Measurements from ENCODE around the gene NUMB. TPM values are rescaled to one million over a fixed set of nuclear protein-coding genes. Genes with fewer than 3 reads are reported as not detected.

The NUMB gene
- polyA plus RNA-seq, 1 donor = 29.7 TPM

GRCh38 chr14:73289729-73290128 is 168.6 kb downstream of the NUMB start:
- no peak for DNase-seq (ENCODE audit: low read depth)

GRCh38 chr14:73289308-73289707 is 169.0 kb downstream of the NUMB start:
- DNase-seq (ENCODE audit: low read depth) = no peak

- DNase-seq (ENCODE audit: low read depth) = no peak
These were observed 171.3 kb downstream of the NUMB start for GRCh38 chr14:73287071-73287470.

DNA sequence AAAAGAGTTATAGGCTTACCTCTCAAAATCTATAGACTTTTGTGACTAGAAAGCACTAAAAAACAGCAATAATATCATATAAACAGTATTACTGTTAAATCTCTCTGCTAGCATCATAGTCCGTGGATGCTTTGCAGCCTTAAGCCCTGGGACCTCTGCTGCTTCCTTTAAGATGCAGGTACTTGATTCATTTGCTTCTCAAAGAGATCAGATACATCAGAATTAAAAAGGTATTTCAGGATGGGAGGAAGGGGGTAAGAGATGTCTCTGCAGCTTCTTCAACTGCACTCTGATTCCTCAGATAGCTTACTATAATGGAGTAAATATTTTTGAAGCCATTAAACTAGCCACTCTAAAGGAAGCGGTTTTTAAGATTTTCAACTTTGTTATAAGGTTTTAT is 171.7 kb downstream of the NUMB start:
- no peak for DNase-seq (ENCODE audit: low read depth)

DNA sequence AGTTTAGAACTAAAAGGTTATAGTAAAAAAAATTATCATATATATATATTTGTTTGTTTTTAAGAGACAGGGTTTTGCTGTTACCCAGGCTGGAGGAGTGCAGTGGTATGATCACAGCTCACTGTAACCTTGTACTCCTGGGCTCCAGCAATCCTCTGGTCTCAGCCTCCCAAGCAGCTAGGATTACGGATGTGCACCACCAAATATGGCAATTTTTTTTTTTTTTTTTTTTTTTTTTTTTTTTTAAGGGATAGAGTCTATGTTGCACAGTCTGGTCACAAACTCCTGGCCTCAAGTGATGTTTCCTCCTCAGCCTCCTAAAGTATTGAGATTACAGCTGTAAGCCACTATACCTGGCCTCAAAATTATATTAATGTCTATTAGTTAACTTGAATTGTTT is 172.4 kb downstream of the NUMB start:
- DNase-seq (ENCODE audit: low read depth) = no peak

DNA sequence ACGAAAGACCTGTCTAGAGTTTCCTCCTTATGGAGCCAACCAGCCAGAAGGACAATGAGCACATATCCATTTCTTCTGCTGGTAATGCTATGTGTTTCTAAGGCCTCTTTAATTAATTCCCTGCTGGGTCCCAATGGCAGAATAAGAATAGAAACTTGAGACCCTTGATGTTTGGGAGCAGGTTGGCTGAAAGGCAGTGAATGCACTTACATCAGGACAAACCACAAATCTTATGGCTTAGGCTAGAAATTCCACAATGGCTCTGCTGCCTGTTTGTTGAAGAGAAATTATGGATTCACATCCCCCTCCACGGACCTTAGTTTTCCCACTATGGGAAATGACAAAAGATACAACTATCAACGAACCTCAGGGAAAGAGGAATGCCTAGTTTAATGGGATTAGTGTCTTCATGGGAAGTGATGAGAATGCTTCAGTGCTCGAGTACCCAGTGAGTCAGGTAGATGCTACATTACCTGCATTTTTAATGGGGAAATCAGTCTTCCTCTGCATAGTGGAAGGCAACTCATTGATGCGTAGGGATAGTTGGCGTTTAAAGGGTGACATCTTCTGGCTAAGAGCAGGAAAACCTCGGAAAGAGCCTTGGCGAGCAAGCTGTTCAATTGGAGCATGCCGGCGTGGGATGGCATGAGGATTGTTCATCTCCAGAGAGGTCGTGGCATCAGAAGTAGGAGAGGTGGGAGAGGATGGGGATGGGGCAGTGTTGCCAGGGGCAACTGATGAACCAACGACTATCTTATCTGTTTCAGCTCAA is 174.6 kb downstream of the NUMB start:
- no peak for DNase-seq (ENCODE audit: low read depth)

DNA sequence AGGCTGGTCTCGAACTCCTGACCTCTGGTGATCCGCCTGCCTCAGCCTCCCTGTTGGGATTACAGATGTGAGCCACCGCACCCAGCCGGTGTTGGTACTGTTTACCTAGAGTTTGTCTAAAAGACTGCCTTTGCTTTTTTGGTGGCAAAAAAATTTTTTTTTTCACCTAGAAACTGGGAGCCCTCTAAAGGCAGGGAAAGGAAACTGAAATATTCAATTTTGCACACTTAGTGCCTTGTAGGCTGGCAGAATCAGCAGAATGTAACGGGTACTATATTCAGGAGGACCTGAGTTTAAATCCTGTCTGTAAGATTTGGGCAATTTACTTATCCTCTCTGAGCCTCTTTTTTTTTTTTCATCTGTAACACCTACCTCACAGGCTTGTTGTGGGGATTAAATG is 177.4 kb downstream of the NUMB start:
- no peak for DNase-seq (ENCODE audit: low read depth)

DNA sequence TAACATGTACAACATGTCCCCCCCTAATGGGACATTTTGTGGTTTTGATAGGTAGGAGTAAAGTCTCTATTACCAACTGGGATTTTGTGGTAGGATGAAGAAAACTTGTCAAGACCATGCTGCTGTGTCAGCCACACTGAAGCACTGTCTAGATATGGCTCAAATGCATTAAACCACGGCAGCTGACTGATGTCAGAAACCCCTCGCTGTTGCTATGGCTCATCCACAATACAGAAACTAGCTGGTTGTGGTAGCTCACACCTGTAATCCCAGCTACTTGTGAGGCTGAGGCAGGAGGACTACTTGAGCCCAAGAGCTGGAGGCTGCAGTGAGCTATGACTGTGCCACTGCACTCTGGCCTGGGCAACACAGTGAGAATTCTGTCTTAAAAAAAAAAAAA is 181.0 kb downstream of the NUMB start:
- DNase-seq (ENCODE audit: low read depth) = no peak

DNA sequence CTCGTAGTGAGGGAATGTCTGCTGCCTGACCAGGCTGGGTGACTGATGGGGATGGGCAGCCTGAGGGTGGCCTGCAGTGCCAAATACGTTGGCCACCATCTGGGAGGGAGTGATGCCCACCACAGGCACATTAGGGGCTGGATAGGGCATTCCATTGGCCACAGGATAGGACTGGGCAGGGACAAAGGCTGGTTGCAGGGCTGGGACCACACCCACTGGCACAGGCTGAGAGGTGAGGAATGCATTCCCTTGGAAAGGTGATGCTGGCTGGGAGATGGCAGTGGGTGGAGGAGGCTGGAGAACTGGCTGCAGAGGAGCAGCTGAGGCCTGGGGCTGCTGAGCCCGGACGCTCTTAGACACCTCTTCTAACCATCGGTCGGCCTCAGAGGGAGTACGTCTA is 181.5 kb downstream of the NUMB start:
- DNase-seq (ENCODE audit: low read depth) = no peak

DNA sequence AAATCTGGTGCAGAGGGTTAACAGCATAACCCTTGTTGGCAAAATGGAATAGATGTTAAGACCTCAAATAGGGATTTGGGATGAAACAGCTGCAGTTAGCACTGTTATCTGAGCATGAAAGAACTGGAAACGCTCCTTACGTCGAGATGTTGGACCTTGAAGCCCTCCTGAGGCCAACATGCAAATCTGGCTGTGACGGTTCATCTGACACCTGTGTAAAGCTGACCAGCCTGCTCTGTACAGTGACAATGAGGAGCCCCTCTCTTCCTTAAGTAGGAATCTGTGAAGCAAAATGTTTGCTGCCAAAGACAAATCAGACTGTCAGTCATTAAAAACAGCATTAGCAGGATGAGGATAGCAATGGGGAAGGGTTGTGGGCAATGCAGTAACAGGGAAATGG is 184.5 kb downstream of the NUMB start:
- DNase-seq (ENCODE audit: low read depth) = no peak

- DNase-seq (ENCODE audit: low read depth) = no peak
These were observed 186.0 kb downstream of the NUMB start for GRCh38 chr14:73272393-73272792.

DNA sequence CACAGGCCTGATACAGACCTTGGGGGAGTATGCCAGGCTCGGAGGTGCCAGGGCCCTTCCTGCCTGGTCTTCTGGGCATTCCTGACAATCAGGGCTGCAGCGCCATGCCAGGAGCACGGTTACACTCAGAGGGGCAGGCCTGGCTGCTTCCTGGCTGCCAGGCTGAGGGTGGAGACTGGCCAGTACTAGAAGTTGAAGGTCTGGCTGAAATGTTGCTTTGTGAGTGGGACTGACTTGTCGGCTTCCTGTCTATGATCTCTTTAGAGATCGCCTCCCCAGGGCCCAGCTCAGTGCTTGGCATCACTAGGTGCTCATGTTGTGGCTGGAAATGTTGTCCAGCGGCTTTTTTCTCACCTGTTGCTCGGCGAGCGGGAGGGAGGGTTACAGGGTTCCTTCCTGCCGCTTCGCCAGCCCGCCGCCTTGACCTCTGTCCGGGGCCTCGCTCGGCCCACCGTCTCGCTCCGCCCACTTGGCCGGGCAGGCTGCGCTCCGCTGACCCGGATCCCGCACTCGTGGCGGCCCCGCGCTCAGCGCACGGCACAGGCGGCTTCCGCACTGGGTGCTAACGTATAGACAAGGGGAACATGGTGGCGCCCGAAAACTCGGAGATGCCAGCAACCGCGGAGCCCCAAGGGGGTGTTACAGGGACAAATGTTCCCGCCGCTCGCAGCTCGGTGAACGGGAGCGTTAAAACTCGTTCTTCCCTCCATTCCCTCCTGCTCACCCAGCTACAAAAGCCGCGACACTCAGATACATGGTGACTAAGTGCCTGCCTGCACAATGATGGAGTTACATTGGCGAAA is 188.4 kb downstream of the NUMB start:
- no peak for DNase-seq (ENCODE audit: low read depth)

- no peak for DNase-seq (ENCODE audit: low read depth)
These were observed 190.9 kb downstream of the NUMB start for GRCh38 chr14:73267474-73267873.

GRCh38 chr14:73266317-73266716 is 192.0 kb downstream of the NUMB start:
- DNase-seq (ENCODE audit: low read depth) = no peak

- no peak for DNase-seq (ENCODE audit: low read depth)
These were observed 192.7 kb downstream of the NUMB start for GRCh38 chr14:73265721-73266046.

GRCh38 chr14:73264885-73265720 is 193.2 kb downstream of the NUMB start:
- no peak for DNase-seq (ENCODE audit: low read depth)

GRCh38 chr14:73264080-73264884 is 194.1 kb downstream of the NUMB start:
- no peak for DNase-seq (ENCODE audit: low read depth)

- no peak for DNase-seq (ENCODE audit: low read depth)
These were observed 194.7 kb downstream of the NUMB start for GRCh38 chr14:73263606-73264005.

DNA sequence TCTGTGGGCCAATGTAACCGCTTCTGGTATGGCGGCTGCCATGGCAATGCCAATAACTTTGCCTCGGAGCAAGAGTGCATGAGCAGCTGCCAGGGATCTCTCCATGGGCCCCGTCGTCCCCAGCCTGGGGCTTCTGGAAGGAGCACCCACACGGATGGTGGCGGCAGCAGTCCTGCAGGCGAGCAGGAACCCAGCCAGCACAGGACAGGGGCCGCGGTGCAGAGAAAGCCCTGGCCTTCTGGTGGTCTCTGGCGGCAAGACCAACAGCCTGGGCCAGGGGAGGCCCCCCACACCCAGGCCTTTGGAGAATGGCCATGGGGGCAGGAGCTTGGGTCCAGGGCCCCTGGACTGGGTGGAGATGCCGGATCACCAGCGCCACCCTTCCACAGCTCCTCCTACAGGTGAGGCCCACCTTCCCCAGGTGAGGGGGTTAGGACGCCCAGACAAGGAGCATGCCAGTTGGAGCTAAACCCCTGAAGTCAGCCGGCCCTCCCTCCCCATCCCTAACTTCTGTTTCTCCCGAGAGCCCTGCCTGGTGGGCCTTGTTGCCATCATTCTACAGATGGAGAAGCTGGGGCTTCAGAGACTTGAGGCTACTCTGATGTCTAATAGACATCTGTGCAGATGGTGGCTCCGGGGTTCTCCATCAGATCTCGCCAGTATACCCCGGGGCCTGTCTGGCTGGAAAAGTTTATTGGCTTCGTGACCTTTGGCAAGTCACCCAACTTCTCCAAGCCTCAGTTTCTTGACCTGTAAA is 195.7 kb downstream of the NUMB start:
- no peak for DNase-seq (ENCODE audit: low read depth)

DNA sequence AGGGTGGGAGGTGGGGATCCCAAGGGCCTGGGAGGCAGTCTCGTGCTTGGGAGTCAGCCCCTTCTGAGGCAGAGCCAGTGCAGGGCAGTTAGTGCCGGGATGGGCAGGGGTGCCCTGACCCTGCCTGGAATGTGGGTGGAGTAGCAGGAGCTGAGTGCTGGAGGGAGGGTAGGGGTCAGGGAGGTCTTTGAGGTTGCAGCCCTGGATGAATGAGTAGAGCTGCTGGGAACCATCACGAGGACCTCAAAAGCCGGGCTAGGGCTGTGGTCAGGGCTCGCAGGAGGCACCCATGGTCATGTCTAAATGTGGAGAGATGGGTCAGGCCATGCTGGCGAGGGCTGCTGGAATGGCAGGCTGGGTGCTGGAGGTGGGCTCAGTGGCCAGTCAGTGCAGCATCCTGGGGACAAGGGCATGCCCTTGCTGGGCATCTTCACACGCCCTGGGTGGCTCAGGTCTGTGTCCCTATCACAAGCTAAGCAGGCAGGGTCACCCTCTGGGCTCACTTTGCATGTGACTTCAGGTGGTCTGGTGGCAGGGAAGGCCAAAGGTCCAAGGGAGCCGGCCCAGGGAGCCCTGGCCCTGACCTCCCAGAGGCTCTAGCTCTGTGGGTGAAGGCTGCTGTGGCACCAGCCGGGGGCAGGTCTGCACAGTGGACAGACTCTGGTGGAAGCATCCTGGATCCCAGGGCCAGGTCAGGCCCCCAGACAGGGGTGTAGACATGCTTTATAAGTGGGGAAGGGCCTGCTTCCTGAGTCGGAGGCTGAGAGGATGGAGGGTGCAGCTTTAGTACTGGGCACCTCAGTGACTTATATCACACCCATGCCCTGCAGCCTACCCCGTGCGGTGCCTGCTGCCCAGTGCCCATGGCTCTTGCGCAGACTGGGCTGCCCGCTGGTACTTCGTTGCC is 196.6 kb downstream of the NUMB start:
- DNase-seq (ENCODE audit: low read depth) = no peak
